Heart left ventricle (tissue), 13 donors: ENCODE data around the gene EFNA5.

ENCODE experiments used
- CTCF ChIP-seq, 12 donors: fragments of 200-600 bp; sonication (generic) in 4 of 12; IDR thresholded peaks; one replicate each; pipeline versions ENCODE4 v1.5.0 to v1.8.0; 2018 to 2022; ENCODE audit warnings: antibody characterized with exemption in 12 of 12, mild to moderate bottlenecking in 5 of 12
- POLR2A ChIP-seq, 2 donors: fragments of 450-650 bp; IDR thresholded peaks; one replicate each; pipeline ENCODE4 v1.6.1; 2017; ENCODE audit warnings: antibody characterized with exemption in 2 of 2, mild to moderate bottlenecking in 2 of 2, moderate library complexity in 2 of 2
- donor health status: ischemic (EF 13 %, LVEDD 7.1; RV severe dilation, severe dysfunction).
- donor health status: DM: no; HTN: yes; CAD: no.
- donor health status: DM: no; HTN: no; CAD: no.
- donor health status: ischemic (EF 25% LVEDD 6.9; RV normal size, moderate dysfunction).
- donor health status: ischemic (EF 25% LVEDD 5.7; RV mildly dilated, moderate dysfunction).
- donor health status: ischemic (EF 35%, LVEDD 5.7; RV mildly dilated, moderate dysfunction).
- donor health status: nonischemic (EF 11% LVEDD 7.7; RV severe dilation, severe dysfunction).
- donor health status: DM: yes; HTN: yes; CAD: no.
- donor health status: PGD.
- donor health status: ischemic (EF 29% LVEDD 5.4; RV normal size, mild dysfunction).
- donor health status: nonischemic (EF 23%, LVEDD 6.1; RV moderate dilation, normal function).

- TF ChIP-seq POLR2A (IDR thresholded peaks at IDR 0.05), result no peak
- TF ChIP-seq CTCF (IDR thresholded peaks at IDR 0.05), result no peak
Measured at GRCh38 chr5:107658528-107658927, 12.2 kb downstream of the EFNA5 start.
